IMR-90 (cell line): ENCODE measurements around the gene PAPSS2.

Experiments
- CEBPB ChIP-seq: IDR thresholded peaks from 2 replicates; pipeline ENCODE4 v1.6.1; 2012; ENCODE audit warnings: low read depth, low read length, improper control_type of control experiment
- CHD1 ChIP-seq: IDR thresholded peaks from 2 replicates; pipeline ENCODE4 v1.6.1; 2012; ENCODE audit warnings: low read depth, low read length, improper control_type of control experiment
- CTCF ChIP-seq: conservative IDR thresholded peaks from 2 replicates; pipeline ENCODE4 v1.5.1; 2012; ENCODE audit warnings: mild to moderate bottlenecking, low read depth, low read length, improper control_type of control experiment
- ELK1 ChIP-seq: fragments of 150-350 bp; IDR thresholded peaks from 2 replicates; pipeline ENCODE4 v1.6.1; 2016; ENCODE audit warnings: low read depth, mild to moderate bottlenecking, low read length, moderate library complexity, borderline replicate concordance
- POLR2A ChIP-seq: IDR thresholded peaks from 2 replicates; pipeline ENCODE4 v1.6.1; 2012; ENCODE audit warnings: mild to moderate bottlenecking, low read depth, low read length
- RAD21 ChIP-seq: IDR thresholded peaks from 2 replicates; pipeline ENCODE4 v1.6.1; 2012; ENCODE audit warnings: low read length, improper control_type of control experiment
- USF2 ChIP-seq: fragments of 150-350 bp; IDR thresholded peaks from 2 replicates; pipeline ENCODE4 v1.6.1; 2017; ENCODE audit warnings: mild to moderate bottlenecking, antibody characterized with exemption, low read length, low read depth

- TF ChIP-seq CTCF (no peak), POLR2A (no peak), CHD1 (no peak), USF2 (no peak), CEBPB (no peak), ELK1 (no peak), RAD21 (no peak)
These were observed 42.2 kb upstream of the PAPSS2 start for GRCh38 chr10:87617503-87617902.
